Measurements from ENCODE around the gene MISFA. TPM values are rescaled to one million over a fixed set of nuclear protein-coding genes. Genes with fewer than 3 reads are reported as not detected.
A peak's percentile ranks its signal among the peaks of the same experiment; 100 is the strongest.
"Not testable (repeated sequence)": the region's sequence is repeated elsewhere in the genome, so short reads cannot be mapped to it uniquely, and the experiment has no call there.

Gene MISFA
- total RNA-seq, 4 donors from 2014 or later, result 4.2 to 13.9 (median 10.4) TPM; not detected in 1

GRCh38 chr11:18632841-18633240, 33.3 kb downstream of the MISFA start:
- H3K4me3 ChIP-seq, result peak overlapping the region; percentile 82 to 91
- H3K36me3 ChIP-seq, result no peaks in the 10 kb centered on the region
- no peaks in the 10 kb centered on the region for H3K27me3 ChIP-seq
- H3K4me1 ChIP-seq, result peaks cover 0 to 64% (median 10%) of the 10 kb centered on the region in 3 donors
- peak overlapping the region in 1 of 4 donors; percentile 95 for H3K27ac ChIP-seq
- TF ChIP-seq, protein P1, sequence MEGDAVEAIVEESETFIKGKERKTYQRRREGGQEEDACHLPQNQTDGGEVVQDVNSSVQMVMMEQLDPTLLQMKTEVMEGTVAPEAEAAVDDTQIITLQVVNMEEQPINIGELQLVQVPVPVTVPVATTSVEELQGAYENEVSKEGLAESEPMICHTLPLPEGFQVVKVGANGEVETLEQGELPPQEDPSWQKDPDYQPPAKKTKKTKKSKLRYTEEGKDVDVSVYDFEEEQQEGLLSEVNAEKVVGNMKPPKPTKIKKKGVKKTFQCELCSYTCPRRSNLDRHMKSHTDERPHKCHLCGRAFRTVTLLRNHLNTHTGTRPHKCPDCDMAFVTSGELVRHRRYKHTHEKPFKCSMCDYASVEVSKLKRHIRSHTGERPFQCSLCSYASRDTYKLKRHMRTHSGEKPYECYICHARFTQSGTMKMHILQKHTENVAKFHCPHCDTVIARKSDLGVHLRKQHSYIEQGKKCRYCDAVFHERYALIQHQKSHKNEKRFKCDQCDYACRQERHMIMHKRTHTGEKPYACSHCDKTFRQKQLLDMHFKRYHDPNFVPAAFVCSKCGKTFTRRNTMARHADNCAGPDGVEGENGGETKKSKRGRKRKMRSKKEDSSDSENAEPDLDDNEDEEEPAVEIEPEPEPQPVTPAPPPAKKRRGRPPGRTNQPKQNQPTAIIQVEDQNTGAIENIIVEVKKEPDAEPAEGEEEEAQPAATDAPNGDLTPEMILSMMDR (IDR thresholded peaks at IDR 0.05), result no peak
- no peak for TF ChIP-seq POLR2AphosphoS5 (IDR thresholded peaks at IDR 0.05)
- no peak for TF ChIP-seq POLR2A (IDR thresholded peaks at IDR 0.05)
- TF ChIP-seq EP300 (IDR thresholded peaks at IDR 0.05), result no peak
- 10 to 58% methylated on average over 2 of the region's 2 CpGs for WGBS, 2 donors (ENCODE audit: low coverage in 1 of 2)
- no peak for ATAC-seq
- no peaks in the 10 kb centered on the region for H3K9me3 ChIP-seq

DNA sequence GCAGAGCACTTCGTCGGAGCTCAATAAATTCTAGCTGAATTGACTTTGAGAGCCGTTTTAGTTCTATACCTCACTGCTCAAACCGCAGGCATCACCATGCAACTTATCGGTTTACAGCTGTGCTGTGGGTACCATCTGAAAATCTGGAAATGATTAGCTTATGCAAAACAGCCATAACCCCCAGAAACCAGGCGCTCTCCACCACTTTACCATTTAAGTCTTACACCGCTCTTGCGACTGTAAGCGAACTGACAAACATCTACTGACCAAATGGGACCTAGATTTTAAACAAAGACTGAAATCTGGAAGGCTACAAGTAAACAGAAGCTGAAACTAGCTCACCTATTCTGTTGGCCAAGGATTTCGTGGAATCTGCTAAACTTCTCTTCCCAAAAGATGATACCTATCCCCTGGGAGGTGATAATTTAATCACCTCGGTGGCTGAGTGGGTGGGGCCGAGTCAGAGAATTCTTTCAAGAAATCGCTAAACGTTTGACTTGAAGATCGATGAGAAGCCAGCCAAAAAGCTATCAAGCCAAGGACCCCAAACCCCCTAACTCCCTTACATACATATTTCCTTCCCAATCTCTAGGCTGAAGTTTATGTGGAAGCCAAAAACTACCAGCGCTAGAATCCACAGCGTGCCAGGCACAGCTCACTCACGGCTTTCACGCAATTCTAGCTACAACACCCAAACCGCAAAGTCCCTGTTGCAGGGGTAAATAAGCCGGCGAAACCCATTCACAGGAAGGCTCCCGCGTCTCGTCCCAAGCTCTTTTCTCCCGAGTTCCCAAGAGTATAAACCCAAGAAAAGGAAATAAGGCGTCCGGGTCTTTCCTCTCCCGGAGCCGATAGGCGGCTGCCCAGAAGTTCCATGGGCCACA, 33.9 kb downstream of the MISFA start:
- Histone ChIP-seq H3K36me3 (no peaks in the 10 kb centered on the region), H3K27me3 (no peaks in the 10 kb centered on the region), H3K27ac (peak overlapping the region; percentile 56 to 95 (median 94)), H3K4me1 (peaks cover 0 to 58% (median 10%) of the 10 kb centered on the region in 3 donors), H3K9me3 (no peaks in the 10 kb centered on the region), H3K4me3 (peak overlapping the region; percentile 82 to 91)
- WGBS, 2 donors (ENCODE audit: low coverage in 1 of 2), result 12 to 13% methylated on average over 9 to 19 of the region's 31 CpGs
- no peak for ATAC-seq
- TF ChIP-seq, protein P1 (IDR thresholded peaks at IDR 0.05), result no peak
- TF ChIP-seq POLR2A (IDR thresholded peaks at IDR 0.05) (no peak), POLR2AphosphoS5 (IDR thresholded peaks at IDR 0.05) (no peak), EP300 (IDR thresholded peaks at IDR 0.05) (no peak)

GRCh38 chr11:18634140-18635032, 34.8 kb downstream of the MISFA start, which contains the start of gene SPTY2D1:
Gene SPTY2D1 (minus strand): TSS chr11:18634342. CDS start chr11:18634257, 85 bp downstream.
- peak; percentile 100 for ATAC-seq
- Histone ChIP-seq H3K27me3 (no peaks in the 10 kb centered on the region), H3K36me3 (no peaks in the 10 kb centered on the region), H3K4me3 (peak within 1 kb of the TSS; percentile 82 to 91), H3K27ac (peak within 1 kb of the TSS; percentile 56 to 95 (median 94)), H3K9me3 (no peaks in the 10 kb centered on the region), H3K4me1 (peaks cover 0 to 49% (median 10%) of the 10 kb centered on the region in 3 donors)
- WGBS, 2 donors (ENCODE audit: low coverage in 1 of 2), result 0% methylated on average over 4 to 7 of the region's 60 CpGs
- TF ChIP-seq POLR2AphosphoS5 (IDR thresholded peaks at IDR 0.05), result peak; percentile 93
- no peak for TF ChIP-seq EP300 (IDR thresholded peaks at IDR 0.05)
- TF ChIP-seq, protein P1 (IDR thresholded peaks at IDR 0.05), result peak in 2 of 4 experiments; percentile 17 to 33
- peak; percentile 83 to 92 for TF ChIP-seq POLR2A (IDR thresholded peaks at IDR 0.05)

- no peak for ATAC-seq
- no peak for TF ChIP-seq POLR2A (IDR thresholded peaks at IDR 0.05)
- TF ChIP-seq, protein P1 (IDR thresholded peaks at IDR 0.05), result no peak
- TF ChIP-seq EP300 (IDR thresholded peaks at IDR 0.05), result no peak
- TF ChIP-seq POLR2AphosphoS5 (IDR thresholded peaks at IDR 0.05), result no peak
- no peaks in the 10 kb centered on the region for H3K9me3 ChIP-seq
- no peak overlapping the region for H3K4me3 ChIP-seq
- no peak overlapping the region for H3K27ac ChIP-seq
- 17 to 33% methylated on average over 1 of the region's 1 CpG for WGBS, 2 donors (ENCODE audit: low coverage in 1 of 2)
- no peaks in the 10 kb centered on the region for H3K36me3 ChIP-seq
- peaks cover 15% of the 10 kb centered on the region for H3K27me3 ChIP-seq
- H3K4me1 ChIP-seq, result no peaks in the 10 kb centered on the region
These were observed 42.1 kb downstream of the MISFA start for GRCh38 chr11:18641677-18642076.

DNA sequence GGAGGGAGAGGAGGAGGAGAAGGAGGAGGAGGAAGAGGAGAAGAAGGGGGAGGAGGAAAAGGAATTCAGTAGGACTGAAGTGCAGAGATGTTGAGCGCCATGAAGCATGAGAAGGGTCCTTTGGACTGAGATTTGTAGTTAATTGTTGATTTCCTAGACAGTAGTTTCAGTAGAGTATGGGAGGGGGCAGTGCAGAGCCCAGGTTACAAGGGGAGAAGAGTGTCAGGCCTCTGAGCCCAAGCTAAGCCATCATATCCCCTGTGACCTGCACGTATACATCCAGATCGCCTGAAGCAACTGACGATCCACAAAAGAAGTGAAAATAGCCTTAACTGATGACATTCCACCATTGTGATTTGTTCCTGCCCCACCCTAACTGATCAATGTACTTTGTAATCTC, 43.4 kb downstream of the MISFA start:
- H3K36me3 ChIP-seq, H3K9me3 ChIP-seq, H3K4me3 ChIP-seq, H3K4me1 ChIP-seq, ATAC-seq, H3K27ac ChIP-seq: not testable (repeated sequence)
- WGBS, 2 donors (ENCODE audit: low coverage in 1 of 2), result 67 to 79% methylated on average over 2 to 4 of the region's 4 CpGs
- H3K27me3 ChIP-seq, result peaks cover 15% of the 10 kb centered on the region
